H9 (cell line): ENCODE measurements around the gene IRF4. TPM values are rescaled to one million over a fixed set of nuclear protein-coding genes. Genes with fewer than 3 reads are reported as not detected.

ENCODE experiments used
- DNase-seq: peaks from one replicate; pipeline ENCODE4 v3.0.0-alpha.2; 2017
- H2AFZ ChIP-seq: one replicate; pipeline ENCODE4 v1.6.1; 2013; ENCODE audit warnings: mild to moderate bottlenecking, low read length, control low read depth, moderate library complexity
- H2AK5ac ChIP-seq: 2 replicates; pipeline ENCODE4 v1.6.1; 2013; ENCODE audit warnings: low read length, control low read depth, mixed read lengths; ENCODE audit not compliant: insufficient read length
- H2BK120ac ChIP-seq: one replicate; pipeline ENCODE4 v1.6.1; 2013; ENCODE audit warnings: low read depth, mild to moderate bottlenecking, low read length, control low read depth, inconsistent platforms; ENCODE audit not compliant: poor library complexity, severe bottlenecking
- H2BK12ac ChIP-seq: 2 replicates; pipeline ENCODE4 v1.6.1; 2013; ENCODE audit warnings: low read length, control low read depth, mixed read lengths, low read depth; ENCODE audit not compliant: insufficient read length
- H2BK15ac ChIP-seq: 2 replicates; pipeline ENCODE4 v1.6.1; 2013; ENCODE audit warnings: low read depth, low read length, control low read depth
- H2BK20ac ChIP-seq: one replicate; pipeline ENCODE4 v1.6.1; 2013; ENCODE audit warnings: low read depth, mild to moderate bottlenecking, low read length, control low read depth, inconsistent platforms; ENCODE audit not compliant: poor library complexity, severe bottlenecking
- H2BK5ac ChIP-seq: 2 replicates; pipeline ENCODE4 v1.6.1; 2013; ENCODE audit warnings: low read length, control low read depth, mixed read lengths; ENCODE audit not compliant: insufficient read length
- H3K14ac ChIP-seq: 2 replicates; pipeline ENCODE4 v1.6.1; 2013; ENCODE audit warnings: low read length, control low read depth; ENCODE audit not compliant: insufficient read depth
- H3K18ac ChIP-seq: 2 replicates; pipeline ENCODE4 v1.6.1; 2013; ENCODE audit warnings: low read depth, mild to moderate bottlenecking, mixed read lengths, low read length, control low read depth; ENCODE audit not compliant: insufficient read length
- H3K23ac ChIP-seq: 2 replicates; pipeline ENCODE4 v1.6.1; 2013; ENCODE audit warnings: low read length, control low read depth, mixed read lengths, low read depth; ENCODE audit not compliant: insufficient read length
- H3K23me2 ChIP-seq: 2 replicates; pipeline ENCODE4 v1.6.1; 2013; ENCODE audit warnings: low read depth, mild to moderate bottlenecking, mixed read lengths, low read length, control low read depth; ENCODE audit not compliant: insufficient read length, poor library complexity, severe bottlenecking
- H3K27ac ChIP-seq: 2 replicates; pipeline ENCODE4 v1.5.1; 2013; ENCODE audit warnings: low read length, control low read depth, mixed read lengths, low read depth; ENCODE audit not compliant: insufficient read length
- H3K27me3 ChIP-seq: 2 replicates; pipeline ENCODE4 v1.6.1; 2013; ENCODE audit warnings: low read length, control low read depth, inconsistent platforms; ENCODE audit not compliant: insufficient read depth
- H3K4ac ChIP-seq: 2 replicates; pipeline ENCODE4 v1.6.1; 2013; ENCODE audit warnings: low read depth, mild to moderate bottlenecking, control low read depth, inconsistent platforms, low read length, moderate library complexity
- H3K4me1 ChIP-seq: 2 replicates; pipeline ENCODE4 v1.6.1; 2013; ENCODE audit warnings: low read length, control low read depth, inconsistent platforms; ENCODE audit not compliant: insufficient read depth
- H3K4me2 ChIP-seq: 2 replicates; pipeline ENCODE4 v1.6.1; 2013; ENCODE audit warnings: low read length, control low read depth, mixed read lengths; ENCODE audit not compliant: insufficient read length, insufficient read depth
- H3K56ac ChIP-seq: 2 replicates; pipeline ENCODE4 v1.6.1; 2013; ENCODE audit warnings: low read depth, mild to moderate bottlenecking, mixed read lengths, low read length, control low read depth; ENCODE audit not compliant: insufficient read length
- H3K79me1 ChIP-seq: 2 replicates; pipeline ENCODE4 v1.6.1; 2013; ENCODE audit warnings: low read depth, mild to moderate bottlenecking, moderate library complexity, low read length, control low read depth, inconsistent platforms; ENCODE audit not compliant: insufficient read depth, poor library complexity, severe bottlenecking
- H3K79me2 ChIP-seq: 2 replicates; pipeline ENCODE4 v1.6.1; 2013; ENCODE audit warnings: low read length, control low read depth, inconsistent platforms; ENCODE audit not compliant: insufficient read depth
- H3K9ac ChIP-seq: 2 replicates; pipeline ENCODE4 v1.6.1; 2013; ENCODE audit warnings: low read length, control low read depth, mixed read lengths; ENCODE audit not compliant: insufficient read length; ENCODE audit errors: extremely low read depth
- H3K9me3 ChIP-seq: one replicate; pipeline ENCODE4 v1.6.1; 2013; ENCODE audit warnings: low read depth, low read length, inconsistent platforms; ENCODE audit not compliant: control insufficient read depth
- H3T11ph ChIP-seq: one replicate; pipeline ENCODE4 v1.6.1; 2013; ENCODE audit warnings: mild to moderate bottlenecking, low read length, control low read depth, inconsistent platforms
- H4K20me1 ChIP-seq: one replicate; pipeline ENCODE4 v1.6.1; 2013; ENCODE audit not compliant: control insufficient read depth, insufficient read length, insufficient read depth
- H4K5ac ChIP-seq: 2 replicates; pipeline ENCODE4 v1.6.1; 2013; ENCODE audit warnings: low read depth, mild to moderate bottlenecking, mixed read lengths, low read length, control low read depth; ENCODE audit not compliant: insufficient read length
- H4K8ac ChIP-seq: replicated peaks from 2 replicates; pipeline ENCODE4 v1.6.1; 2013; ENCODE audit warnings: low read length, control low read depth, mixed read lengths, low read depth; ENCODE audit not compliant: insufficient read length
- H4K91ac ChIP-seq: 2 replicates; pipeline ENCODE4 v1.6.1; 2013; ENCODE audit warnings: low read depth, mild to moderate bottlenecking, moderate library complexity, mixed read lengths, low read length, control low read depth; ENCODE audit not compliant: insufficient read length
- H3K27ac Mint-ChIP-seq, 3 experiments: 2 replicates in 2 of 3; 3 replicates in 1 of 3; pipeline ENCODE4 v1.8.0; 2020 to 2021; ENCODE audit warnings: mixed read lengths in 3 of 3, mild to moderate bottlenecking in 1 of 3, moderate library complexity in 1 of 3
- H3K27me3 Mint-ChIP-seq: 2 replicates; pipeline ENCODE4 v1.8.0; 2021; ENCODE audit warnings: low read depth, mild to moderate bottlenecking, moderate library complexity, mixed read lengths
- H3K36me3 Mint-ChIP-seq, 3 experiments: 2 replicates in 2 of 3; 3 replicates in 1 of 3; pipeline ENCODE4 v1.8.0; 2020 to 2021; ENCODE audit warnings: low read depth in 3 of 3, mixed read lengths in 3 of 3; ENCODE audit not compliant: insufficient read depth in 1 of 3
- H3K4me1 Mint-ChIP-seq, 2 experiments: 2 replicates each; pipeline ENCODE4 v1.8.0; 2020; ENCODE audit warnings: mixed read lengths in 2 of 2
- H3K4me3 Mint-ChIP-seq, 2 experiments: 2 replicates in 1 of 2; 3 replicates in 1 of 2; pipeline ENCODE4 v1.8.0; 2020 to 2021; ENCODE audit warnings: mild to moderate bottlenecking in 2 of 2, mixed read lengths in 2 of 2, moderate library complexity in 1 of 2
- H3K9me3 Mint-ChIP-seq, 2 experiments: 2 replicates in 1 of 2; 3 replicates in 1 of 2; pipeline ENCODE4 v1.8.0; 2020; ENCODE audit warnings: mild to moderate bottlenecking in 2 of 2, mixed read lengths in 2 of 2, moderate library complexity in 1 of 2
- CTCF ChIP-seq: fragments of 200-600 bp; sonication (generic); conservative IDR thresholded peaks from 3 replicates; pipeline ENCODE4 v1.8.0; 2021; ENCODE audit warnings: antibody characterized with exemption, mild to moderate bottlenecking
- WGBS: extraction: QIAGEN DNeasy Blood & Tissue Kit; methylation state at CpG from one replicate; pipeline ENCODE4 v1.1.7; 2013; ENCODE audit warnings: missing lambda C conversion rate, low lambda C conversion rate, mixed read lengths; ENCODE audit not compliant: insufficient read length; ENCODE audit errors: extremely low coverage; 5-methylcytosine and 5-hydroxymethylcytosine counted together
- total RNA-seq: library from RNA; stranded (reverse); gene quantifications from 2 replicates; pipeline ENCODE4 v1.2.1, GENCODE V29; 2021

The IRF4 gene
- total RNA-seq, 1 experiment from 2014 or later: 0.31 TPM

- Histone ChIP-seq H2AK5ac (no peak overlapping the region), H2BK20ac (no peak overlapping the region), H4K20me1 (no peaks in the 10 kb centered on the region), H3K4me1 (no peaks in the 10 kb centered on the region), H3K14ac (no peak overlapping the region), H4K91ac (no peak overlapping the region), H3K23me2 (peaks cover 9% of the 10 kb centered on the region), H3K18ac (no peak overlapping the region), H3T11ph (no peak overlapping the region), H4K8ac (no peak overlapping the region), H2BK5ac (no peak overlapping the region), H3K9ac (no peak overlapping the region), H3K79me1 (no peaks in the 10 kb centered on the region), H2BK120ac (no peak overlapping the region), H3K23ac (no peak overlapping the region), H3K56ac (no peak overlapping the region), H3K27me3 (peaks cover 4% of the 10 kb centered on the region; the same call in 1 of the 2 replicates), H3K9me3 (peaks cover 5% of the 10 kb centered on the region), H2BK12ac (no peak overlapping the region), H3K4me2 (no peak overlapping the region), H3K27ac (no peak overlapping the region), H3K79me2 (no peaks in the 10 kb centered on the region), H4K5ac (no peak overlapping the region), H2BK15ac (no peak overlapping the region), H3K4ac (no peak overlapping the region), H2AFZ (no peak overlapping the region)
- no peak overlapping the region for H3K27ac Mint-ChIP-seq
- peaks cover 0 to 5% of the 10 kb centered on the region in 2 experiments; a peak in 1 of 4 replicates for H3K4me1 Mint-ChIP-seq
- DNase-seq: no peak
- TF ChIP-seq CTCF: no peak
- H3K36me3 Mint-ChIP-seq: no peaks in the 10 kb centered on the region
- H3K27me3 Mint-ChIP-seq: peaks cover 84% of the 10 kb centered on the region
- no peak overlapping the region for H3K4me3 Mint-ChIP-seq
- WGBS: no CpG with 5 or more reads among the region's 18 CpGs
- H3K9me3 Mint-ChIP-seq: peaks cover 5% of the 10 kb centered on the region in 2 experiments
Measured at GRCh38 chr6:386688-387266, 4.8 kb upstream of the IRF4 start.
